HG03280 (cell line): ENCODE measurements around the gene PIK3CD.

Experiments used
- ATAC-seq: cut with Tn5 transposase; IDR thresholded peaks from one replicate; pipeline ENCODE4 v1.9.1; 2021; ENCODE audit warnings: mild to moderate bottlenecking, moderate library complexity; ENCODE audit not compliant: unreplicated experiment

The PIK3CD gene

GRCh38 chr1:9716404-9717192 is 65.1 kb downstream of the PIK3CD start:
- ATAC-seq = no peak

- ATAC-seq = no peak
Measured at GRCh38 chr1:9717193-9718005, 65.9 kb downstream of the PIK3CD start.

- ATAC-seq = no peak
Measured at GRCh38 chr1:9718006-9718680, 66.6 kb downstream of the PIK3CD start.

- ATAC-seq = no peak
Measured at GRCh38 chr1:9719978-9720722, 68.6 kb downstream of the PIK3CD start.

- ATAC-seq = no peak
Measured at GRCh38 chr1:9720785-9721605, 69.5 kb downstream of the PIK3CD start.

GRCh38 chr1:9721606-9722377 is 70.3 kb downstream of the PIK3CD start:
- ATAC-seq = no peak

GRCh38 chr1:9722378-9722749 is 70.8 kb downstream of the PIK3CD start:
- ATAC-seq = no peak

GRCh38 chr1:9723068-9723805 is 71.7 kb downstream of the PIK3CD start:
- ATAC-seq = no peak

GRCh38 chr1:9723926-9724325 is 72.4 kb downstream of the PIK3CD start:
- no peak for ATAC-seq

GRCh38 chr1:9724706-9725476 is 73.4 kb downstream of the PIK3CD start:
- ATAC-seq = peak; percentile 57

GRCh38 chr1:9726406-9726805 is 74.9 kb downstream of the PIK3CD start:
- no peak for ATAC-seq

GRCh38 chr1:9726905-9727595 is 75.5 kb downstream of the PIK3CD start:
- no peak for ATAC-seq

GRCh38 chr1:9728451-9729295 is 77.1 kb downstream of the PIK3CD start:
- ATAC-seq = no peak

GRCh38 chr1:9729523-9729922 is 78.0 kb downstream of the PIK3CD start:
- no peak for ATAC-seq

- ATAC-seq = no peak
Measured at GRCh38 chr1:9730096-9730901, 78.8 kb downstream of the PIK3CD start.
